ENCODE measurements around the gene EPHB4.

The EPHB4 gene

DNA sequence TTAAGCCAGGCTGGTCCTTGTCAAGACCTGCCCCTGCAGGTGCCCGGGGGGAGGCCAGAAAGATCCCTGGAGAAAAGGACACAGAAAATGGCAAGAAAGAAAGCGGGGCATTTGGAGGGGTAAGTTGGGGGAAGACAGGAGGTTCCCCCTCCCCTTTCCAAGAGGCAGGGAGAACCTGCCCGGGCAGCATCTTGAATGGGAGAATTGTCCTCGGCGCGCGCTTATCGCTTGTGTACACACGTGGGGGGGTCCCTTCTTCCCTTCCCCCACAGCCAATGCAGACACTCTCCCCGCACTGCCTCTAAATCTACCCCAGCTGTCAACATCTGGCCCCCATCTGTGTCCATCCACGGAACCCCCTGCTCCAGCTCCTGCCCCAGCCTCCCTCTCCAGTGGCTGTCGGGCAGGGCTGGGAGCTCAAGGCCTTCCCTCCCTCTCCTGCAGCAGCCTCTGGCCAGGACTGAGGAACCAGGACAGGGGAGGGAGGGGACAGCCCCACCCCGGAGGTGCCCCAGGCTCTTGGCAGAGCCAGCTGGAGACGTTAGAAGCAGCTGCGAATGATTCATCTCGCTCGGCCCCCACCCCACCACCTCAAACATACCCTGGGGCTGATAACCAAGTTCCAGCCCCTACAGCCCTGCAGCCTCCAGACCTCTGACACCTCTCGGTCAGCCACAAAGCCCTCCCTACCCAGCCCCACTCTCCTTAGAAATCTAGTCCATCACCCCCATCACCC, 25.3 kb downstream of the EPHB4 start:
- TF ChIP-seq GATA1 (IDR thresholded peaks at IDR 0.05; ENCODE audit: low read depth, low read length) (no peak), POLR2A (IDR thresholded peaks at IDR 0.05; ENCODE audit: low read length) (peak; percentile 56)
- peak; percentile 71 to 75 for DNase-seq

DNA sequence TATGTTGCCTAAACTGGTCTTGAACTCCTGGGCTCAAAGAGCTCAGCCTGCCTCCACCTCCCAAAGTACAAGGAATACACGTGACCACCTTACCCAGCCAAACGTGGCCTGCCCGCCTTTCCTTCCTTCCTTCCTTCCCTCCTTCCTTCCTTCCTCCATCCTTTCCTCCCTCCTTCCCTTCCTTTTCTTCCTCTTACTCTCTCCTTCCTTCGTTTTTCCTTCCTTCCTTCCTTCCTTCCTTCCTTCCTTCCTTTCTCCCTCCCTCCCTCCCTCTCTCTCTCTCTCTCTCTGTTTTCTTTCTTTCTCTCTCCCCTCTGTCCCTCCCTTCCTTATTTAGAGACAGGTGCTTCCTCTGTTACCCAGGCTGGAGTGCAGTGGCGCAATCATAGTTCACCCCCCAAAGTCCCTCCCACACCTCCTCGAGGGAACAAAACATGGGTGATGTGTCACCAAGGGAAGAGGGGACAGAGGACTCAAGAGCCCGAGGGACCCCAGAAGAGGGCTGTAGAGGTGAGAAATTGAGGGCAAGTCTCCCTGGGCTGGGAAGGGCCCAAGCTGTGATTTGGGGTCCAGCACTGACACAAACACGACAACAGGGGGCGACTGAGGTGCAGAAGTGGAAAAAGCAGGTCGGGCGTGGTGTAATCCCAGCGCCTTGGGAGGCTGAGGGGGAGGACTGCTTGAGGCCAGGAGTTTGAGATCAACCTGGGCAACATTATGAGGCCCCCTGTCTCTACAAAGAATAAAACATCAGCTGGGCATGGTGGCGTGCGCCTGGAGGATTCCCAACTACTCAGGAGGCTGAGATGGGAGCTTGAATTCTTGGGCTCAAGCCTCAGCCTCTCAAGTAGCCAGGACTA, 28.1 kb downstream of the EPHB4 start:
- DNase-seq: peak; percentile 65 to 82
- TF ChIP-seq POLR2A (IDR thresholded peaks at IDR 0.05; ENCODE audit: low read length): no peak
- no peak for TF ChIP-seq GATA1 (IDR thresholded peaks at IDR 0.05; ENCODE audit: low read depth, low read length)

DNA sequence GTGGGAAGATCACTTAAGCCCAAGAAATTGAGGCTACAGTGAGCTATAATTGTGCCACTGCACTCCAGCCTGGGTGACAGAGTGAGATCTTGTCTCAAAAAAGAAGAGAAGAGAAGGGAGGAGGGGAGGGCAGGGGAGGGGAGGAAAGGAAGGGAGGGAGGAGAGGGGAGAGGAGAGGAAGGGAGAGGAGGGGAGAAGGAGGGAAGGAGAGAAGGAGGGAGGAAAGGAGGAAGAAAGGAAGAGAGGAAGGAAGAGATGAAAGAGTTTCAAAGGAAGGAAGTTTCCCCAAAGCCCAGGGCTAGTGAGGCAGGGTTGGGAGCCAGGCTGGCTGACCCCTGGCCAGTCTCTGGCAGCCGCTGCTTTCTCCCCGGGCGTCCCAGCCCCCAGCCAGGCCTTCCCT, 32.6 kb downstream of the EPHB4 start:
- TF ChIP-seq POLR2A (IDR thresholded peaks at IDR 0.05; ENCODE audit: low read length) (no peak), GATA1 (IDR thresholded peaks at IDR 0.05; ENCODE audit: low read depth, low read length) (no peak)
- no peak for DNase-seq

DNA sequence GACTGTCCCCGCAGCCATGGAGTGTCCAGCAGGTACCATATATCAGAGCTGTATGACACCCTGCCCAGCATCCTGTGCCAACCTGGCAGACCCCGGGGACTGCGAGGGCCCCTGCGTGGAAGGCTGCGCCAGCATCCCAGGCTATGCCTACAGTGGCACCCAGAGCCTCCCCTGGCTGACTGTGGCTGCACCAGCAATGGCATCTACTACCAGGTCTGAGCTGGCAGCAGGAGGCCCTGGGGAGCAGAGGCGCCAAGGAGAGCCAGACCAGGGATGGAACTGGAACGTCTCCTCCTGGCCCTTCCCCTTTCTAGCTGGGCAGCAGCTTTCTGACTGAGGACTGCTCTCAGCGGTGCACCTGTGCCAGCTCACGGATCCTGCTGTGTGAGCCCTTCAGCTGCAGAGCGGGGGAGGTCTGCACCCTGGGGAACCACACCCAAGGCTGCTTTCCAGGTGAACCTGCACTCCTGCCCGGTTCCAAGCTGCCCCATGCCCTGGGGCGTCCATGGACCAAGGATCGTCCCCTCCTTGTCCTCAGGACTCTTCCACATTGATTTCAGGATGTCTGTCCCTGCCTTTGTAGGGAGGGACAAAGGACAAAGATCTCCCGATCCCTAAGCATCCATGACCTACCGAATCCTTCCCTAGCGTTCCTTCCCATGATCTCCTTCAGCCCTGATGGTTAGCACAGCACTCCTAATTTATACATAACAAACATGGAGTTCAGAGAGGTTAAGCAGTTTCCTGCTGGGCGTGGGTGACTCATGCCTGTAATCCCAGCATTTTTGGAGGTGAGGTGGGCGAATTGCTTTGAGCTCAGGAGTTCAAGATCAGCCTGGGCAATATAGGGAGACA, 33.3 kb downstream of the EPHB4 start:
- no peak for DNase-seq
- TF ChIP-seq GATA1 (IDR thresholded peaks at IDR 0.05; ENCODE audit: low read depth, low read length): no peak
- no peak for TF ChIP-seq POLR2A (IDR thresholded peaks at IDR 0.05; ENCODE audit: low read length)

DNA sequence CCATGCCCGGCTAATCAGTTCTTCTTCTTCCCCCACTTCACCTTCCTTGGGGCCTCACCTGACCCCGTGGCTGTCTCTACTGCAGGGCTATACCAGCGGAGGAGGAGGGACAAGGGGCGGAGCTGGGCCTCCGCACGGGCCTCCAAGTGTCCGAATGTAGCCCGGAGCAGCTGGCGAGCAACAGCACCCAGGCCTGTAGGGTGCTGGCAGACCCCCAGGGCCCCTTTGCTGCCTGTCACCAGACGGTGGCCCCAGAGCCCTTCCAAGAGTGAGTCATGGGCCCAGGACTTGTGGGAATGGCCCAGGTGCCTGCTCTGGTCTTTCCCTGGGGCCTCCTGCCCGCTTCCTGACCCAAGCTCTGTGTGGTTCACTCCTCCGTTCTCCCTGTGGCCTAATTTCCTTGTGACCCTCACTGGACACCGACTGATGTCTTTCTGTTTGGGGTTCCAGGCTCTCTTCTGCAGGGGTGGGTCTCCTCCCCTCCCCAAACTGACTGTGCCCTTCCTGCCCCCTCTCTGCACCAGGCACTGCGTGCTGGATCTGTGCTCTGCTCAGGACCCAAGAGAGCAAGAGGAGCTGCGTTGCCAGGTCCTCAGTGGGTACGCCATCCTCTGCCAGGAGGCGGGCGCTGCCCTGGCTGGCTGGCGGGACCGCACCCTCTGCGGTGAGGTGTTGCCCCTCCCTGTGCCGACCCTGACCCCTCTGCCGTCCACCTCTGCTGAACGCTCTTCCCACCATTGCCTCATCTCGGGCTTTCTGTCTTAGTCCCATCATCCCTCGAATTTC, 35.2 kb downstream of the EPHB4 start:
- TF ChIP-seq GATA1 (IDR thresholded peaks at IDR 0.05; ENCODE audit: low read depth, low read length) (no peak), POLR2A (IDR thresholded peaks at IDR 0.05; ENCODE audit: low read length) (no peak)
- DNase-seq: no peak

DNA sequence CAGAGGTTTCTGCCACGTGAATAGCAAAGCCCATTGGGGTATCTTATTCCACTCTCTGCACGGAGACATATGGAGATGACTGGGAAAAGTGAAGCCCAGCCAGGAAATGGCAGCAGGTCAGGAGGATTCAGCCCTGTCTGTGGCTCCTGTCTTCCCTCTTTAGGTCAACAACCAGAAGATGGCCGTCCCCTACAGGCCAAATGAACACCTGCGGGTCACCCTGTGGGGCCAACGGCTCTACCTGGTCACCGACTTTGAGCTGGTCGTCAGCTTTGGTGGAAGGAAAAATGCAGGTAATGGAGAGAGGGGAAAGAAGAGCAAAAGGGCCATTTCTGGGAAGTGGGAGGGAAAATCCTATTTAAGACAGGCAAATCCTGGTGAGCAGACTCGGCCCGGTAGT, 38.3 kb downstream of the EPHB4 start:
- TF ChIP-seq GATA1 (IDR thresholded peaks at IDR 0.05; ENCODE audit: low read depth, low read length) (no peak), POLR2A (IDR thresholded peaks at IDR 0.05; ENCODE audit: low read length) (no peak)

DNA sequence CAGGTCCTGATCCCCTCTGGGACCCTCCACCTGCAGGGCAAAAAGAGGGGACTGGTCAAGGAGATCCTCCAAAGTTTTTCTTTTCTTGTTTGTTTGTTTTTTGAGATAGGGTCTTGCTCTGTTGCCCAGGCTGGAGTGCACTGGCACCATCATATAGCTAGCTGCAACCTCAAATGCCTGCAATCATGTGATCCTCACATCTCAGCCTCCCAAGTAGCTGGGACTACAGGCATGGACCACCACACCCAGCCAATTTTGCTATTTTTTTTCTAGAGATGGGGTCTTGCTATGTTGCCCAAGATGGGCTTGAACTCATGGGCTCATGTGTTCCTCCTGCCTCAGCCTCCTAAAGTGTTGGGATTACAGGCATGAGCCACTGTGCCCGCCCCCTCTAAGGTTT, 41.0 kb downstream of the EPHB4 start:
- TF ChIP-seq POLR2A (IDR thresholded peaks at IDR 0.05; ENCODE audit: low read length) (no peak), GATA1 (IDR thresholded peaks at IDR 0.05; ENCODE audit: low read depth, low read length) (no peak)

More for the DNA sequence above, 38.3 kb downstream of the EPHB4 start:
- DNase-seq: no peak

DNA sequence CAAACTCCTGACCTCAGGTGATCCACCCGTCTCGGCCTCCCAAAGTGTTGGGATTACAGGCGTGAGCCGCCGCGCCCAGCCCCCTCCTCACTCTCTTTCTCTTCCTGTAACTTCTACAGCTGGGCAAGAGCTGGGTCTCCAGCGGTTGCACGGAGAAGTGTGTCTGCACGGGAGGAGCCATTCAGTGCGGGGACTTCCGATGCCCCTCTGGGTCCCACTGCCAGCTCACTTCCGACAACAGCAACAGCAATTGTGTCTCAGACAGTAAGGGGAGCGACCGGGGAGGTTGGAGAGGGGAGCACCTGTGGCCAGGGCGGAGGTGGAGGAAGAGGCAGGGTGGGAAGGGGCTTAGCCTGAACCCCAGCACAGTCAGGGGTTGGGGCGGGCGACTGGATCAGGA, 41.4 kb downstream of the EPHB4 start:
- DNase-seq: no peak
- TF ChIP-seq GATA1 (IDR thresholded peaks at IDR 0.05; ENCODE audit: low read depth, low read length) (no peak), POLR2A (IDR thresholded peaks at IDR 0.05; ENCODE audit: low read length) (no peak)

More for the DNA sequence above, 41.0 kb downstream of the EPHB4 start:
- DNase-seq: no peak

DNA sequence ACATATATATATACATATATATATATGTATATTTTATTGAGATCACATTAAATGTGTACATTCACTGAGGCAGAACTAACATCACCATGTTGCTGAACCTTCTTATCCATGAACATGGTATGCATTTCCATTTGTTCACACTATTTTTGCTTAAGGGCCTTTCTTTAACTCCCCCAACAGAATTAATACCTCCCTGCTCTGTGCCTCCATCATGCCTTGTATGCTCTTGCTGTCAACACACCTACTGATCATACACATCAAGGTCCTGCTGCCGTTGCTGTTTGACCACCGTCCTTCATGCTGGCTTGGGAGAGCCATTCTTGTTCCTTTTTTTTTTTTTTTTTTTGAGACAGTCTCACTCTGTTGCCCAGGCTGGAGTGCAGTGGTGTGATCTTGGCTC, 43.5 kb downstream of the EPHB4 start:
- TF ChIP-seq GATA1 (IDR thresholded peaks at IDR 0.05; ENCODE audit: low read depth, low read length) (no peak), POLR2A (IDR thresholded peaks at IDR 0.05; ENCODE audit: low read length) (no peak)
- no peak for DNase-seq

DNA sequence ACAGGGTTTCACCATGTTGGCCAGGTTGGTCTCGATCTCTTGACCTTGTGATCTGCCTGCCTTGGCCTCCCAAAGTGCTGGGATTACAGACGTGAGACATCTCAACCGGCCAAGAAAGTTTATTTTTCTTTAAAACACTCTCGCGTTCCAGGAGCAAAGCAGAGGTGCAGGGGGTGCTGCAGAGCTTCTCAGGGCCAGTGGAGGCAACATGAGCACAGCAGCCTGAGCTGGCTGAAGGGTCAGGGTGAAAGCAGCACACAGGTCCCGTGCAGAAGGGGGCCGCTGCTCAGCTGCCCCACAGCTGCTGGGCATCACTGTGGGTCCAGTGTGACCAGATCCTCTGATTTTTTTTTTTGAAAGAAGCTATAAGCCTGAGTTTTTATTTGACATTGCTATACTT, 46.1 kb downstream of the EPHB4 start:
- no peak for TF ChIP-seq GATA1 (IDR thresholded peaks at IDR 0.05; ENCODE audit: low read depth, low read length)
- TF ChIP-seq POLR2A (IDR thresholded peaks at IDR 0.05; ENCODE audit: low read length): no peak
- DNase-seq: no peak

DNA sequence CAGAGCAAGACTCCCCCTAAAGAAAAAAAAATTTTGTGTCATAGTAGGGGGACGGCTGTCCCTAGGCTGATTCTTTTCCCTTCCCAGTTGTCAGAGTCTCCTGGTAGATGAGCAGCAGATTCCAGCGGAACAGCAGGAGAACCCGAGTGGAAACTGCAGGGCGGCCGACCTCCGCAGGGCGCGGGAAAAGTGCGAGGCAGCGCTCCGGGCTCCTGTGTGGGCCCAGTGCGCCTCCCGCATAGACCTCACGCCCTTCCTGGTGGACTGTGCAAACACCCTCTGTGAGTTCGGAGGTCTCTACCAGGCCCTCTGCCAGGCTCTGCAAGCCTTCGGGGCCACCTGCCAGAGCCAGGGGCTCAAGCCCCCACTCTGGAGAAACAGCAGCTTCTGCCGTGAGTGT, 48.0 kb downstream of the EPHB4 start:
- no peak for TF ChIP-seq POLR2A (IDR thresholded peaks at IDR 0.05; ENCODE audit: low read length)
- no peak for TF ChIP-seq GATA1 (IDR thresholded peaks at IDR 0.05; ENCODE audit: low read depth, low read length)
- no peak for DNase-seq

DNA sequence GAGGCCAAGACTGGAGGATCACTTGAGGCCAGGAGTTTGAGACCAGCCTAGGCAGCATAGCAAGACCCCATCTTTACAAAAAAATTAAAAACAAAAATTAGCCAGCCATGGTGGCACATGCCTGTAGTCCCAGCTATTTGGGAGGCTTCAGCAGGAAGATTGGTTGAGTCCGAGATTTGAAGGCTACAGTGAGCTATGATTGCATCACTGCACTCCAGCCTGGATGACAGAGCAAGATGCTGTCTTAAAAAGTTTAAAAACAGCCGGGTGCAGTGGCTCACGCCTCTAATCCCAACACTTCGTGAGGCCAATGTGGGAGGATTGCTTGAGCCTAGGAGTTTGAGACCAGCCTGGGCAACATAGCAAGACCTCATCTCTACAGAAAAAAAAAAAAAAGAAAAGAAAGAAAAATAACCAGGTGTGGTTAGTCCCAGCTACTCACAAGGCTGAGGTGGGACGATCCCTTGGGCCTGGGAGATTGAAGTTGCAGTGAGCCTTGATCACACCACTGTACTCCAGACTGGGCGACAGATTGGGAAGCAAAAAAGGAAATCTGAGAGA, 49.2 kb downstream of the EPHB4 start:
- no peak for DNase-seq
- TF ChIP-seq GATA1 (IDR thresholded peaks at IDR 0.05; ENCODE audit: low read depth, low read length) (no peak), POLR2A (IDR thresholded peaks at IDR 0.05; ENCODE audit: low read length) (no peak)

DNA sequence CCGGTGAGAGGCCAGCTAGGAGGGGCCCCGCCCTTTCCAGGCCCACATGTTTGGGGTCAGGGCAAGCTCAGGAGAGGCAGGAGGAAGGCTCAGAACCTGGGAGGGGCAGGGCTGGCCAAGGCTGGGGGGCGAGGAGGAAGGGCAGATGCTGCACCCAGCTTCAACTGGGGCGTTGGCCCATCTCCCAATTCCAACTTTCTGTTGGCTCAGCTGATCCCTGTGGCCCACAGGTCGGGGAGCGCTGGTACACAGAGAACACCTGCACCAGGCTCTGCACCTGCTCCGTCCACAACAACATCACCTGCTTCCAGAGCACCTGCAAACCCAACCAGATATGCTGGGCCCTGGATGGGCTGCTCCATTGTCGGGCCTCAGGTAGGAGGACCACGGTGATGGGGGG, 53.8 kb downstream of the EPHB4 start:
- TF ChIP-seq POLR2A (IDR thresholded peaks at IDR 0.05; ENCODE audit: low read length) (no peak), GATA1 (IDR thresholded peaks at IDR 0.05; ENCODE audit: low read depth, low read length) (no peak)
- DNase-seq: no peak

Data from erythroblast (primary cell).